Liver (tissue), 3 donors: Measurements from ENCODE around the gene DERL3.

Experiments
- EGR1 ChIP-seq, 2 donors: IDR thresholded peaks; 2 replicates each; pipeline ENCODE4 v1.6.1; 2016 to 2018; ENCODE audit warnings: antibody characterized with exemption in 2 of 2, low read depth in 2 of 2
- FOXA1 ChIP-seq: IDR thresholded peaks from 2 replicates; pipeline ENCODE4 v1.6.1; 2016; ENCODE audit warnings: antibody characterized with exemption
- GABPA ChIP-seq, 2 donors: IDR thresholded peaks in 1 of 2; conservative IDR thresholded peaks in 1 of 2; 2 replicates each; pipeline ENCODE4 v1.6.1; 2016; ENCODE audit warnings: antibody characterized with exemption in 2 of 2, mild to moderate bottlenecking in 1 of 2, moderate library complexity in 1 of 2
- SP1 ChIP-seq: IDR thresholded peaks from 2 replicates; pipeline ENCODE4 v1.6.1; 2018; ENCODE audit warnings: antibody characterized with exemption, mild to moderate bottlenecking
- TAF1 ChIP-seq: conservative IDR thresholded peaks from 2 replicates; pipeline ENCODE4 v1.6.1; 2016; ENCODE audit warnings: antibody characterized with exemption, mild to moderate bottlenecking
- YY1 ChIP-seq: IDR thresholded peaks from 2 replicates; pipeline ENCODE4 v1.6.1; 2016; ENCODE audit warnings: antibody characterized with exemption, mild to moderate bottlenecking
- TF ChIP-seq, protein P1 (sequence below): fragments of 150-350 bp; IDR thresholded peaks from 2 replicates; pipeline ENCODE4 v1.5.1; 2017; ENCODE audit warnings: improper control_type of control experiment, low read depth, low read length; ENCODE audit not compliant: missing input control
- TF ChIP-seq, protein P2 (sequence below): IDR thresholded peaks from 2 replicates; pipeline ENCODE4 v1.6.1; 2016; ENCODE audit warnings: antibody characterized with exemption
- TF ChIP-seq, protein P3 (sequence below): IDR thresholded peaks from 2 replicates; pipeline ENCODE4 v1.6.1; 2016; ENCODE audit warnings: antibody characterized with exemption
- TF ChIP-seq, protein P4 (sequence below): IDR thresholded peaks from 2 replicates; pipeline ENCODE4 v1.6.1; 2016; ENCODE audit warnings: antibody characterized with exemption, mild to moderate bottlenecking
- donor health status: healthy.
- donor health status: healthy.

DNA sequence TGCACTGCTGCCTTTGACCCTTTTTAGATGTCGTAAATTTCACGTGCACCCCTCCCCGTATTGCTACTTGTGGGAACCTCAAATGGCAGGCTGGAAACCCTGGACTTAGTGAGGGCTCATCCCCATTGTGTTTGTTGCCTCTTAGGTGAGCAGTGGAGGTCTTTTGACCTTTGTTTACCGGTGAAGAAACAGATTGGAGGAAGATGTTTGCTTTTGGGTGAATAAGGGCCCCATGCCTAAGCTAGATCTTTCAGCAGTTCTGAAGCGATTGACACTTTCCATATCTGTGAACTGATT, 51.3 kb downstream of the DERL3 start:
- TF ChIP-seq, protein P1, sequence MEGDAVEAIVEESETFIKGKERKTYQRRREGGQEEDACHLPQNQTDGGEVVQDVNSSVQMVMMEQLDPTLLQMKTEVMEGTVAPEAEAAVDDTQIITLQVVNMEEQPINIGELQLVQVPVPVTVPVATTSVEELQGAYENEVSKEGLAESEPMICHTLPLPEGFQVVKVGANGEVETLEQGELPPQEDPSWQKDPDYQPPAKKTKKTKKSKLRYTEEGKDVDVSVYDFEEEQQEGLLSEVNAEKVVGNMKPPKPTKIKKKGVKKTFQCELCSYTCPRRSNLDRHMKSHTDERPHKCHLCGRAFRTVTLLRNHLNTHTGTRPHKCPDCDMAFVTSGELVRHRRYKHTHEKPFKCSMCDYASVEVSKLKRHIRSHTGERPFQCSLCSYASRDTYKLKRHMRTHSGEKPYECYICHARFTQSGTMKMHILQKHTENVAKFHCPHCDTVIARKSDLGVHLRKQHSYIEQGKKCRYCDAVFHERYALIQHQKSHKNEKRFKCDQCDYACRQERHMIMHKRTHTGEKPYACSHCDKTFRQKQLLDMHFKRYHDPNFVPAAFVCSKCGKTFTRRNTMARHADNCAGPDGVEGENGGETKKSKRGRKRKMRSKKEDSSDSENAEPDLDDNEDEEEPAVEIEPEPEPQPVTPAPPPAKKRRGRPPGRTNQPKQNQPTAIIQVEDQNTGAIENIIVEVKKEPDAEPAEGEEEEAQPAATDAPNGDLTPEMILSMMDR, result no peak
- TF ChIP-seq, protein P2, sequence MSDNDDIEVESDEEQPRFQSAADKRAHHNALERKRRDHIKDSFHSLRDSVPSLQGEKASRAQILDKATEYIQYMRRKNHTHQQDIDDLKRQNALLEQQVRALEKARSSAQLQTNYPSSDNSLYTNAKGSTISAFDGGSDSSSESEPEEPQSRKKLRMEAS, result no peak
- TF ChIP-seq SP1, result no peak
- TF ChIP-seq, protein P3, sequence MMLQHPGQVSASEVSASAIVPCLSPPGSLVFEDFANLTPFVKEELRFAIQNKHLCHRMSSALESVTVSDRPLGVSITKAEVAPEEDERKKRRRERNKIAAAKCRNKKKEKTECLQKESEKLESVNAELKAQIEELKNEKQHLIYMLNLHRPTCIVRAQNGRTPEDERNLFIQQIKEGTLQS, result no peak
- TF ChIP-seq, protein P4, sequence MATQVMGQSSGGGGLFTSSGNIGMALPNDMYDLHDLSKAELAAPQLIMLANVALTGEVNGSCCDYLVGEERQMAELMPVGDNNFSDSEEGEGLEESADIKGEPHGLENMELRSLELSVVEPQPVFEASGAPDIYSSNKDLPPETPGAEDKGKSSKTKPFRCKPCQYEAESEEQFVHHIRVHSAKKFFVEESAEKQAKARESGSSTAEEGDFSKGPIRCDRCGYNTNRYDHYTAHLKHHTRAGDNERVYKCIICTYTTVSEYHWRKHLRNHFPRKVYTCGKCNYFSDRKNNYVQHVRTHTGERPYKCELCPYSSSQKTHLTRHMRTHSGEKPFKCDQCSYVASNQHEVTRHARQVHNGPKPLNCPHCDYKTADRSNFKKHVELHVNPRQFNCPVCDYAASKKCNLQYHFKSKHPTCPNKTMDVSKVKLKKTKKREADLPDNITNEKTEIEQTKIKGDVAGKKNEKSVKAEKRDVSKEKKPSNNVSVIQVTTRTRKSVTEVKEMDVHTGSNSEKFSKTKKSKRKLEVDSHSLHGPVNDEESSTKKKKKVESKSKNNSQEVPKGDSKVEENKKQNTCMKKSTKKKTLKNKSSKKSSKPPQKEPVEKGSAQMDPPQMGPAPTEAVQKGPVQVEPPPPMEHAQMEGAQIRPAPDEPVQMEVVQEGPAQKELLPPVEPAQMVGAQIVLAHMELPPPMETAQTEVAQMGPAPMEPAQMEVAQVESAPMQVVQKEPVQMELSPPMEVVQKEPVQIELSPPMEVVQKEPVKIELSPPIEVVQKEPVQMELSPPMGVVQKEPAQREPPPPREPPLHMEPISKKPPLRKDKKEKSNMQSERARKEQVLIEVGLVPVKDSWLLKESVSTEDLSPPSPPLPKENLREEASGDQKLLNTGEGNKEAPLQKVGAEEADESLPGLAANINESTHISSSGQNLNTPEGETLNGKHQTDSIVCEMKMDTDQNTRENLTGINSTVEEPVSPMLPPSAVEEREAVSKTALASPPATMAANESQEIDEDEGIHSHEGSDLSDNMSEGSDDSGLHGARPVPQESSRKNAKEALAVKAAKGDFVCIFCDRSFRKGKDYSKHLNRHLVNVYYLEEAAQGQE, result no peak
- no peak for TF ChIP-seq EGR1 (IDR thresholded peaks at IDR 0.05; ENCODE audit: low read depth in 2 of 2)
- no peak for TF ChIP-seq TAF1
- TF ChIP-seq FOXA1, result no peak
- TF ChIP-seq GABPA (IDR thresholded peaks at IDR 0.05 in 1 of 2, conservative IDR thresholded peaks at IDR 0.05 in 1 of 2), result no peak
- no peak for TF ChIP-seq YY1
